HG02973 (cell line): Measurements from ENCODE around the gene FHIT.
A peak's percentile ranks its signal among the peaks of the same experiment; 100 is the strongest.
"Not testable (repeated sequence)": the region's sequence is repeated elsewhere in the genome, so short reads cannot be mapped to it uniquely, and the experiment has no call there.

Source experiments
- ATAC-seq: cut with Tn5 transposase; IDR thresholded peaks from one replicate; pipeline ENCODE4 v1.9.1; 2021; ENCODE audit warnings: moderate library complexity; ENCODE audit not compliant: unreplicated experiment

Gene FHIT

DNA sequence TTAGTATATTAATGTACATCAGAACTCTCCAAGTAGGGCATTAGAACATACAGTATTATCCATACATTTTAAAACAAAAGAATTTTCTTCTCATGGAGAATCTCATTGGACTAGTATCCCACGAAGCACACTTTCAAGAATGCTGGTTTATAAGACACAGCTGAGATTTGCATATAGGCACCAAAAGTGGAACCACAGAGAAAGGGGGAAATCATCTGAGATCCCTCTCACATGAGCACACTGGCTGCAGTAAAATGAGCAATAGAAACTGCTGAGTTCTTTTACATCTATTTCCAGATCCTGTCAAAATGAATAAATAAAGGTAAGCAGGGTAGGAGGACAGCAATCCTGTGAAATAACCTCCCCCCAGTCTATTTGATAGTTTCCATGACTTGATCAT lies 665.3 kb downstream of the FHIT start:
- no peak for ATAC-seq

- ATAC-seq = no peak
Measured at GRCh38 chr3:60584250-60584649, 667.0 kb downstream of the FHIT start.

DNA sequence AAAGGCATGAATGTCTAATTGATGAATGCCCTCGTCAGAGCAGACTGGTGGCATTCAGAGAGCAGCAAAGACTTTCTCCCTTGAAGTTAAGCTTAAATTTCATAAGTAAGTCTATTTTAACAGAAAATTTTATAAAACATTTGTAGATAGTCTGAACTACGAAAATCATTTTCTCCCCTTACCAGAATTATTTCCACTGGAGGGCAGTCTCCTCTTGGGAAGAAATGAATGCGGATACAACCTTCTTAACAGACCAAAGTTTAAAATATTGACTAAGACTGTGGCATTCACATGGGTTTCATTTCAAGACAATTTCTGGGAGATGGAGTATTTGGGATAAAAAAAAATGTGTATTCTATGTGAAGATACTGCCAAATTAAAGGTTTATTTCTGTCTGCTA lies 669.0 kb downstream of the FHIT start:
- no peak for ATAC-seq

GRCh38 chr3:60580809-60581208 lies 670.4 kb downstream of the FHIT start:
- ATAC-seq = no peak

DNA sequence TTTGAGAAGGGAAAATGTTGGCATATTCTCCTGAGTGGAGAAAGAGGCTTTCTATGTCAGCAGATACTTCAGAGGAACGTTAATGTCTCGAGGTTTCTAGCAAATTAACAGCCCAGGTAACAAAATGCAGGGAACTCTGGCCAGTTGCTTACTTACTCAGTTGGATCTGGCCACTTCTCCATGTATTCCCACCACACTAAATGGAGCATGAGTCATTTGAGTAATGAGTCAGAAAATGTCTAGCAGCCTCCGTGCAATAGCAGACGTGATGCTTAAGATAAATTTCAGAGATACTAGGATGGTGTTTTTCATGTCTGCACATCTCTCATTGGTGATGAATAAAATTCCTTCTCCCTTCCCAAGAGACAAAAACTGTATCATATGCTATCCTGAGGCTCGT lies 671.5 kb downstream of the FHIT start:
- no peak for ATAC-seq

DNA sequence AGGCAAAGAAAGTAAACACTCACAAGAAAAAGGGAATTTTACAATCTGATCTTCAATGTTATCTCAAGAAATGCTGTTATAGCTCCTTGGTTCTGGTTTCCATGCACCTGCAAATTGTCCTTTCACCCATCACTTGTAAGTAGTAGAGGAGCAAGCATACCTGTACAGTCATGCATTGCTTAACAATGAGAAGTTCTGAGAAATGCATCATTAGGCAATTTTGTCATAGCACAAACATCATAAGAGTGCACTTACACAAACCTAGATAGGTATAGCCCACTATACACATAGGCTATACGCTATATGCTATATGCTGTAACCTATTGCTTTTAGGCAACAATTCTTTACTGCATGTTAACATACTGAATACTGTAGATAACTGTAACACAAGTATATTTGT lies 672.3 kb downstream of the FHIT start:
- no peak for ATAC-seq

DNA sequence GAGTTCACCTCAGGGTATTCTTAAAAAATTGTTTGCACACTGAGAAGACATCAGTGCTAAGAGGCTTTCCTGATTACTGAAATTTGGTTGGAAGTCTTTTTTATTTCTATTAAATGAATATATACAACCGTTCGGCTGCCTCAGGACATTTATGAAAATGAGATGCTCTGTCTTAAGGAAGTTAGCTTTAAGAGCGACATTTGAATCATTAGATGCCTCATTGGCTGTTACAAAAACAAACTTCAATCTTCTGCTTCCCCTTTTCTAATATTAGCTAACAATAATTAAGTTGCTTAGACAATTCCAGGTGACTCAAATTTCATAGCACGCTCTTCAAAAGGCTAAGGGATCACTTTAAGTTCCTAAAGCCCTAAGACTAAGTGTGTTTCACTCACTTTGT lies 673.7 kb downstream of the FHIT start:
- no peak for ATAC-seq

- ATAC-seq = no peak
Measured at GRCh38 chr3:60575718-60576272, 675.5 kb downstream of the FHIT start.

GRCh38 chr3:60574046-60574769 lies 677.0 kb downstream of the FHIT start:
- no peak for ATAC-seq

DNA sequence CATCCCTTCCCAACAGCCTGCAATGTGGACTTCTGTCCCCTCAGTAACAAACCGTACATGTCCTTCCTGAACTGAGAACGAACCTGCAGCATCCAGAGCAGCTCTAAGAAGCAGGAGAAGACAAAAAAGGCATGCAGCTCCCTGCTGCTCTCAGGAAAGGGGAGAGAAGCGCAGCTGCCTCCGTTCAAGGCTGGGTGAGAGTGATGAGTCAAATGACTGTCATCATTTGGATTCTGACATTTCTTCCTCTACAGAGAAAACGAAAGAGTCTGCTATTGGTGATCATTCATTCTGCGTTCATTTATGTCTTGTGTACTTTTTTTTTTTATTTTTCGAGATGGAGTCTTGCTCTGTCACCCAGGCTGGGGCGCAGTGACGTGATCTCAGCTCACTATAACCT lies 677.8 kb downstream of the FHIT start:
- ATAC-seq = no peak

- ATAC-seq = no peak
Measured at GRCh38 chr3:60571511-60571910, 679.7 kb downstream of the FHIT start.

GRCh38 chr3:60557122-60557521 lies 694.1 kb downstream of the FHIT start:
- no peak for ATAC-seq

DNA sequence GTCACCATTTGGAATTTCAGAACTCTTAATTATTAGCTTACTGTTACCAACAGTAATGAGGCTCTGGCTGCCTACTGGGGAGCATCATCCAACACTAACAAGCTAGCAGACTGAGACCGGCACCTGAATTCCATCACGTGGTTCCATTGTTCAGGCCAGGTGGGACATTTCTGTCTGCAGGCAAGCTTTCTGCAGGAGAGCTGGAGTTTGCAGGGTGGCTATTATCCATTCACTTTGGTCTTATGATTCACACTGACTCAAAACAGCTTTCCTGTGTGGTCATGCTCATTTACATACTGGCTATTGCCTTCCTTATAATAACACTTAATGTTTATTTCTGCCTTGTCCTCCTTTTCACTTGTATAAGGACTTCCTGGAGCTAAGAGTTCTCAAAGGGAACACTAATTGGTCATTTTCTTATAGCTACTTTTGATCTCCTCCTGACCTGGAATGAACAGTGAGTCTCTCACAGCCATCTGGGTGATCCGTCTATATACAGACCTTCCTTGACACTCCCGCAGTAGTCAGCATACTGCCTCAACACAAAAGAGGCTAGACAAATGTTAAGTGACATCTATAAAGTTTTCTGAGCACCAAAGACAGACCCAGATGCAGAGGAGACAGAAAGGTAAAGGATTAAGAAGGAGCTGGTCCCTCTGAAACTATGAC lies 695.4 kb downstream of the FHIT start:
- peak; percentile 97 for ATAC-seq

GRCh38 chr3:60553144-60553543 lies 698.1 kb downstream of the FHIT start:
- no peak for ATAC-seq

GRCh38 chr3:60552581-60552980 lies 698.7 kb downstream of the FHIT start:
- no peak for ATAC-seq

DNA sequence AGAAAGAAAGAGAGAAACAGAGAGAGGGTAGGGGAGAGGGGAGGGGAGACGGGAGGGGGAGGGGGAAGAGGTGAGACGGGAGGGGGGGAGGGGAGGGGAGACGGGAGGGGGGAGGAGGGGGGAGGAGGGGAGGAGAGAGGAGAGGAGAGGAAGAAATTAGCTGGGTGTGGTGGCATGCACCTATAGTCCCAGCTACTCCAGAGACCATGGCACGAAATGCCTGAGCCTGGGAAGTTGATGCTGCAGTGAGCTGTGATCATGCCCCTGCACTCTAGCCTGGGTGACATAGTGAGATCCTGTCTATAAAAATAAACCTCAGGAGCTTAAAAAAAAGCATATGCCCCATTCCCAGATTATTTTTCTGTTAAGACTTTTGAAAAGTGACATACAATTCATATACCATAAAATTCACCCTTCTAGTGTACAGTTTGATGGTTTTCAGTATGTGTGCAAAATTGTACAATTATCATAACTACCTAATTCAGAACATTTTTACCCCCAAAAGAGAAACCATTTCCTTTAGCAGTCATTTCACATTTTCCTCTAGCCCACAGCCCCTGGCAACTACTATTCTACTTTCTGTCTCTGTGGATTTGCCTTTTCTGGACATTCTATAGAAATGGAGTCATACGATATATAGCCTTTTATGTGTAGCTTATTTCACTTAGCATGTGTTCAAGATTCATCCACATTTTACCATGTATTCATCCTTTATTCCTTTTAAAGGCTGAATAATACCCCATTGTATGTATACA lies 699.6 kb downstream of the FHIT start:
- no peak for ATAC-seq

DNA sequence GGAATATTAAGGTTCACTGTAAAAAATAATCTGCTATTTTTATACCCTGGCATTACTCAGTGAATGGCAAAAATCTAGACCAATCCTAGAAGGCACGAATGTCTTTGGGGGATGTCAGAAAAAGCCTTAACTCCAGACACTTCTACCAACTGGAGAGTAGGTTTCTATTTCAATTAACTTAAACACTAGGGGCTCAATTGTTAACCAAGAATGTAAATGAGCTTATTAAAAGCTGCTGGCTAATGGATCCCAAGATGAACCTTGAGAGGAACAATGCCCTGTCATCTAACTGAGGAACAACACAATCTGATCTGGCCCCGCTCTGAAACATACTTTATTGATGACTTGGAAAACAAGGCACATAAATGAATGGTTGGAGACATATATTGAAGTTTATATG lies 701.4 kb downstream of the FHIT start:
- no peak for ATAC-seq

DNA sequence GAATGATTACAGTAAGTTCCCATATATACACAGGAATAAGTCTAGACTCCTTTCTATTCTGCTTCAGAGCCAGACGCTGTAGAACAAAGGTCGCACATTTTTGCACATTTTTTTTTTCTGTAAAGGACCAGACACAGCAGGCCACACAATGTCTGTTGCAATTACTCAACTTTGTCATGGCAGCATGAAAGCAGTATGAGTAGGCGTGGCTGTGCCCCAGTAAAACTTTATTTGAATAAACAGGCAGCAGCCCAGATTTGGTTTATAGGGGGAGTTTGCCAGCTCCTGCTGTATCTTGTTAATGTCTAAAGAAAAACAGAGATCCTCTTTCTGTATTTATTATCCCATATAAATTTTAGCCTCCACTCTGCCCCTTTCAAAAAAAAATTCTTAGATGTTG lies 708.3 kb downstream of the FHIT start:
- ATAC-seq = no peak

GRCh38 chr3:60539394-60539793 lies 711.9 kb downstream of the FHIT start:
- ATAC-seq = not testable (repeated sequence)

DNA sequence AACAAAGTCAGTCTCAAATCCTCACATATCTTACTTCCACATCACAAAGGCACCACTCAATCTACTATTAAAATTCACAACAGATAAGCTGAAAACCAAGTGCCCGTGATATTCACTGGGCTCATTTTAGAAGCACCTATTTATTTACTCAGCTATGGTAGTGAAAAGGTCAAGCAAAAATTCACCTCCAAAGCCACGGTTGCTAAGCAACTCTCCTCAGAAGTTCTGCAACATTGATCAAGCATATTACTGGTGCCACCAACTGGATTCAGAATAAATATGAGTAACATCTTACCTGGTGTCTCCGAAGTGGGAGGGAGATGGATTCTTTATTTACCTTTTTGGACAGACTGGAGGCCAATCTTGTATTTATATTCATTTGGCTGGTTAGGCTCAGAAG lies 714.8 kb downstream of the FHIT start:
- ATAC-seq = peak; percentile 86

- ATAC-seq = no peak
Measured at GRCh38 chr3:60531759-60532158, 719.5 kb downstream of the FHIT start.

GRCh38 chr3:60528651-60529050 lies 722.6 kb downstream of the FHIT start:
- no peak for ATAC-seq
